NCI-H774 (cell line): Measurements from ENCODE around the gene UNC13D.
"Not testable (repeated sequence)": the region's sequence is repeated elsewhere in the genome, so short reads cannot be mapped to it uniquely, and the experiment has no call there.

ENCODE experiments used
- DNase-seq: peaks from one replicate; lab custom pipeline; 2025; lab: John Stamatoyannopoulos, UW

UNC13D gene

DNA sequence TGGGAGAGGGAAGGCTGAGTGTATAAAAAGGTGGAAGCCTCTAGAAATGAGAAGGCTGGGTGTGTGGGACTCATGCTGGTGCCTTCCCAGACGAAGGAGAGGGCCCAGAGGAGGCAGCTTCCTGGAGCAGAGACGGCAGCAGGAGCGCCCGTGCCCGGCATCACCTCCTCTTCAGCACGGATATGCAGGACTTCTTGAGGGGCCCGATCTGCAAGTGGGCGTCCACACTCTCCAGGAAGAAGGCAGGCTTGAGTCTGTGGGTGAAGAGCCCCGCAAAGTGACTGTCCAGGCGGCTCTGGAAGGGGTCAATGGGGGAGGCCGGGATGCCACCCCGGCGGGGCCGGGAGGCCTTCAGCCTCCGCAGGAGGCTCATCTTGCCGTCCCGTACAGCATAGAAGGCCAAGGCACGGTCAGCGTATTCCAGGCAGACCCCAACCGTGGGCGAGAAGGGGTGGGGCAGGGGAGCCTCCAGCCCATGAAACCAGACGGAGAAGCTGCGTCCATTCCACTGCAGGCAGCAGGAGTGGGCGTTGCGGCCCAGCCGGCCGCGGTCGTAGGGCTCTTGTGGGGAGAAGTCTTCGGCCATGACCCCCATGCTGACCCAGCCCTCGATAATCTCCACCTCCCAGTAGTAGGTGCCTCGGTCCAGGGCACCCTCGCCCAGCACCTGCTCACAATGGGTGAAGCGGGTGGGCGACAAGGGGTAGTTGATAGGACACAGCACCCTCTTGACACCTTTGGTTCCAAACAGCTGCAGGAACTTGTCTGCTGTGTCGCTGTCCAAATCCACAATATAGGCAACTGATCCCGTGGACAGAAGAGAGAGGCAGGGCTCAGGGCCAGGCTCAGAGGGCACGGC lies 30.3 kb upstream of the UNC13D start:
- no peak for DNase-seq

DNA sequence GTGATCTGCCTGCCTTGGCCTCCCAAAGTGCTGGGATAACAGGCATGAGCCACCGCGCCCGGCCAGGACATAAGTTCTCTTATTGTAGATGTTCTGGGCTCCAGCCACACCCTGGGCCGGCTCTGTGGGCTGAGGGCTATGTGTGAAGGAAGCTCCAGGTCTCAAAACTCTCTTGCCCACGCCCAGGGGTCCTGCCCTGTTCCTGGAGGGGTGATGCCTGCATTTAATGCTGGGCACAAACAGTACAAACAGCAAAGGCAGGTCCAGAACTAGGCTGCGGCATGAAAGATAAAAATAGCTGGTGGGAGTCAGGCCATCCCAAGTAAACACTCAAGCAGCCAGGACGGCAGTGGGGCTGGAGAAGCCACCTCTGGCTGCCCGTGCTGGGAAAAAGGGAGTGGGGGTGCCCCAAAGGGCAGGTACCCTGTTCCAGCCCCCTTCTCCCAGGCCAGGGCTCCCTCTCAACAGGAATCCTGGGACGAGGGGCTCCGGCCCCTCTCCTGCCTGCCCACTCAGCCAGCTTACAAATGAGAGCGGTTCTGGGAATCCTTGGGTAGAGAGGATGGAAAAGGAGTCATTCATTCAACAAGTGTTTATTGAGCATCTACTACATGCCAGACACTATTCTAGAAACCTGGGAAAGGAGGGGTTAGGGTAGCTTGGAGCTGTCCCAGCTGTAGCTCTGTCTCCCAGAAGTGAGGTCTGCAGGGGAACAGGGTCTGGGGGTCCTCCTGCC lies 29.6 kb upstream of the UNC13D start:
- no peak for DNase-seq

DNA sequence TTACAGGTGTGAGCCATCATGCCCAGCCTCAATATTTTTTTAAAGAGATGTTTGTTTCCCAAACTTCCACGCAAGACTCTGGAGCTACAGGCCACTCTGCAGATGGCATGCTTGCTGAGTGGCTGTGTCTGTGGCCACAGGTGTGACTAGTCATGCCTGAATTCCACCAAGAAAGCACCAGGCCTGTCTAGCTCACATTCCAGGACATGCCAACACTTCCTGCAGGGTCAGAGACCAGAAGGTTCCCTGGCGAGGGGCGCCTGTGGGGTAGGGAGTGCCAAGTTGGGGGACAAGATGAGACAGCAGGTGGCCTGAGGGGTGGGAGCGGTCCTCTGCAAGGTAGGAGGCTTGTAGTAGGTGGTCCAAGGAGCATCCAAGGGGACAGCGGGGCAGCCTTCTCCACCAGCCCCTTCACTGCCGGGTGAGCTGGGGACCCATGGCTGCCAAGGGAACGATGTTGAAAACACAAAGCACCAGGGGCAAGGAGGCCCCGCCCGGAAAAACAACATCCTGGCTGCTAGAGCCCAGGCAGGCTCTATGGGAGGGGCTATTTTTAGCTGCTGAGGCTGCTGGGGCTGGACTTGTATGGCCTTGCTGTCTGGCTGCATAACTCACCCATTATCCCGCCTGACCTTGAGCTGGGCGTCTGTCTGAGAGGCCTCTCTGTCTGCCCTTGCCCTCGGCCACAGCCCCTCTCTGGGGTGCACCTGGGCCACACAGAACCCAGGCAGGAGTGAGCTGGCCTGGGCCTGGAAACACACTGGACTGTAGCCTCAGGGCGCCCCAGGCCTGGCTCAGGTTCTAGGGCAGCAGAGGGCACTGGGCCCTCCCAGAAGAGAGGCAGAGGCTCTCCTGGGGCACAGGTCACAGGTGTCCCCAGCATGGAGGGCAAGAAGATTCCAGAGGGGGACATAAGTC lies 28.5 kb upstream of the UNC13D start:
- DNase-seq, result peak; percentile 38

DNA sequence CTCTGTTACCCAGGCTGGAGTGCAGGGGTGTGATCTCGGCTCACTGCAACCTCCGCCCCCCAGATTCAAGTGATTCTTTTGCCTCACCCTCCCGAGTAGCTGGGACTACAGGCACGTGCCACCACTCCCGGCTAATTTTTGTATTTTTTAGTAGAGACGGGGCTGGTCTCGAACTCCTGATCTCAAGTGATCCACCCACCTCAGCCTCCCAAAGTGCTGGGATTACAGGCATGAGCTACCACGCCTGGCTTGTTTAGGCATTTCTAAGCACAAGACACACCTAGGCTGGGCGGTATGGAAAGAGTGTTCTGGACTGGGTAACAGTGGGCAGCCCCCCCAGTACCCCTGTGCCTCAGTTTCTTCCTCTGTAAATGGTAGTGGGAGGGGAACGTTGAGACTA lies 26.0 kb upstream of the UNC13D start:
- DNase-seq, result not testable (repeated sequence)

DNA sequence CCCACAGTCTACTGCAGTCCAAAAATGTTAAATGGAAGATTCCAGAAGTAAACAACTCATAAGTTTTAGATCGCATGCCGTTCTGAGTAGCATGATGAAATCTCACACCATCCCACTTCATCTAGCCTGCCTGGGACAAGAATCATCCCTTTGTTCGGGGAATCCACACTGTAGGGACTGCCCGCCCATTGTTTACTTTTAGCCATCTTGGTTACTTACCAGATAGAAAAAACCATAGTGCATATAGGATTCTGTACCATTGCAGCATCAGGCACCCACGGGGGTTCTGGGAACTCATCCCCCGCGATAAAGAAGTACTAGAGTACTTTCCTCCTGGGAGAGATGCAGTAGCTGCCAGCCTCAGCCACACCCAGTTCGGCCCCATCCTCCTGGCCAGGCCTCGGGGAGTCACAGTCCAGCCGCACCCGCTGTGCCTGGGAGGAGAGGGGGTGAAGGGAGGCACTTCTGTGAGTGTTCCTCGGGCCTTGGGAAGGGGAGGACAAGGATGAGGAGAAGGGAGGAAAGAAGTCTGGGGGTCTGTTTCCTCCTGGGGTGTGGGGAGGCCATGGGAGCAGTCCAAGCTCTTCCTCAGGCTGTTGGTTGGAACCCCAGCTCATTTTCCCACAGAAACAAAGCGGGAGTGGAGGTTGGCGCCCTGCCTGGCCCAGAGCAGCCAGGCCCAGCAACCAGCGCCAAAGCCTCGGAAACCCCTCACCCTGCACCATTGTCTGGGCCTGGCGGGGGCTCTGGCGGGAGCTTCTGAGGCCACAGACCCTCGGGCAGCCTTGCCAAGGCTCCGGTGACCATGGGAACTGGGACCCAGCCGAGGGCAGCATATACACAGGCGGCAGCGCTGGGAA lies 25.3 kb upstream of the UNC13D start:
- DNase-seq, result no peak

DNA sequence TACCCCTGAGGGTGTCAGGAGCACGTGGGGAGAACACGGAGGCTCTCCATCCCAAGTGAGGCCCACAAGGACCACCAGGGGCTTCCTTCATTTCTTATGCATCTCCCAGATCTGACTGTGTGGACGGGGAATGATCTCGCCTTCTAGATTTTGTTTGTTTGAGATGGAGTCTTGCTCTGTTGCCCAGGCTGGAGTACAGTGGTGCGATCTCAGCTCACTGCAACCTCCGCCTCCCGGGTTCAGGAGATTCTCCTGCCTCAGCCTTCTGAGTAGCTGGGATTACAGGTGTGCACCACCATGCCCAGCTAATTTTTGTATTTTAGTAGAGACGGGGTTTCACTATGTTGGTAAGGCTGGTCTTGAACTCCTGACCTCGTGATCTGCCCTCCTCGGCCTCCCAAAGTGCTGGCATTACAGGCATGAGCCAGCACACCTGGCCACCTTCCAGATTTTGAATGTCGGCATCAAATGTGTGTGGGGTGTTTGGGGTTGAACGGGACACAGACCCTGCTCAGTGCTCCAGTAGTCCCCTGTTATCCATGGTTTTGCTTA lies 24.6 kb upstream of the UNC13D start:
- not testable (repeated sequence) for DNase-seq

DNA sequence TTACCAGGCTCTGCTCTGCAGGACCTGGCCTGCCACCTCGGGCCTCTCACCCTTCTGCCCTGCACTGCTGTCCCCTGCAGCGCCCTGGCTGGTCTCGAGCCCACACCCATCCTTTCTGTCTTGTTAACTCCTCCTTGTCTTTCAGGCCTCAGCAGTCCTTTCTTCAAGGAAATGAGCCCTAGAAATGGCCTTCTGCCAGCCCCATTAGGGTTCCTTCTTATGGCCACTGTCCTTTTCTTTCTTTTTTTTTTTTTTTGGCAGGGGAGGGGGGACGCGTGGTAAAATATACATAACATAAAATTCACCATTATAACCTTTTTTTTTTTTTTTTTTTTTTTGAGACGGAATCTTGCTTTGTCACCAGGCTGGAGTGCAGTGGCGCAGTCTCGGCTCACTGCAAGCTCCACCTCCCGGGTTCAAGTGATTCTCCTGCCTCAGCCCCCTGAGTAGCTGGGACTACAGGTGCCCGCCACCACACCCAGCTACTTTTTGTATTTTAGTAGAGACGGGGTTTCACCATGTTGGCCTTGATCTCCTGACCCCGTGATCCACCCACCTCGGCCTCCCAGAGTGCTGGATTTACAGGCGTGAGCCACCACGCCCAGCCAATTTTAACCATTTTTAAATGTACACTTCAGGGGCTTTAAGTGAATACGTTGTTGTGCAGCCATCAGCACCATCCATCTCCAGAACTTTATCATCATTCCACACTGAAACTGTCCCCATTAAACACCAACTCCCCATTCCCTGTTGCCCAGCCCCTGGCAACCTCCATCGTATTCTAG lies 21.4 kb upstream of the UNC13D start:
- DNase-seq, result not testable (repeated sequence)

DNA sequence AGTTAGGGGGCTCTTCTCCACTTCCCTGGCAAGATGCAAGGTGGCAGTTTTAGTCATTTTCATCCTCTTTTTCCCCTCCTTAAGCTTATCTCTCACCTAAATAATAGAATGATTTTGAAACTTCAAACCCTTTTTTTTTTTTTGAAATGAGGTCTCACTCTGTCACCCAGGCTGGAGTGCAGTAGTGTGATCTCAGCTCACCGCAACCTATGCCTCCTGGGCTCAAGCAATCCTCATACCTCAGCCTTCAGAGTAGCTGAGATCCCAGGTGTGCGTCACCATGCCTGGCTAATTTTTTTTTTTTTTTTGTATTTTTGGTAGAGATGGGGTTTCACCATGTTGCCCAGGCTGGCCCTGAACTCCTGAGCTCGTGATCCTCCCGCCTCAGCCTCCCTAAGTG lies 20.7 kb upstream of the UNC13D start:
- not testable (repeated sequence) for DNase-seq

DNA sequence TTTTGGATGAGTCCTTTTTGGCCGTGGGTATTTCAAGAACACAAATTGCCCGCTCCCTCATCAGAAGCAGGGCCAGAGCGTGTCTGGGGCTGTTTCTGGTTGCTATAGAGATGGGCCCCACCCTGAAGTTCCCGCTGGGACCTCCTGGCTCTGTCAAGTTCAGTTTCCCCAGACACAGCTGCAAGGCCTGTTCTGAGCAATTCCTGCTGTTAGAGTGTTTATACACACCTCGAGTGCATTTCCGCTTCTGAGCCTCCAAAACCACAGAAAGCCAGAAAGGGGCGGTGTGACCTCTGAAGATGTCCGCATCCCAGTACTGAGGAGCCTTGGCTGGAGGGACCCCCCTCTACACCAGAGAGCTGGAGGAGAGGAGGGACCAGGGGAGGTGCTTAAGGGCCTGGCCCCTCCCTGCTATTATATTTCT lies 20.3 kb upstream of the UNC13D start:
- no peak for DNase-seq

DNA sequence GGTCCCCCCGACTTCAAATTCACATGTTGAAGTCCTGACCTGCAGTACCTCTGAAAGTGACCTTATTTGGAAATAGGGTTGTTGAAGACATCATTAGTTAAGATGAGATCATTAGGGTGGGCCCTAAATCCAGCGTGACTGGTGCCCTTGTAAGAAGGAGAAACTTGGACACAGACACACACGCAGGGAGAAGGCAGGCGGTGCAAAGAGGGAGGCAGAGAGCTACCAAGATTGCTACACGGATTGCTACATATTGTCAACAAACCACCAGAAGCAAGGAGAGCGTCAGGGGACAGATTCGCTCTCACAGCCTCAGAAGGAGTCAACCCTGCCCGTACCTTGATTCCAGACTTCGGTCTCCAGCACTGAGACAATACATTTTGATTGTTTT lies 17.7 kb upstream of the UNC13D start:
- no peak for DNase-seq

DNA sequence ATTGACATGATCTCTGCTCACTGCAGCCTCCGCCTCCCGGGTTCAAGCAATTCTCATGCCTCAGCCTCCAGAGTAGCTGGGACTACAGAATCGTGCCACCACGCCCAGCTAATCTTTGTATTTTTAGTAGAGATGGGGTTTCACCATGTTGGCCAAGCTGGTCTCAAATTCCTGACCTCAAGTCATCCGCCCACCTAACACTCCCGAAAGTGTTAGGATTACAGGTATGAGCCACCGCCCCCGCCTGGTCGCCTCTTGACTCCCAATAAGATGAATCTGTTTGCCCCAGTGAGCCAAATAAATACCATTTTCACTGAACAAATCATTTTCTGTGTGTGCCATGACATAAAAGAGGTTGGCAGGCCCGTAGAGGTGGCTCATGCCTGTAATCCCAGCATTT lies 15.2 kb upstream of the UNC13D start:
- not testable (repeated sequence) for DNase-seq

DNA sequence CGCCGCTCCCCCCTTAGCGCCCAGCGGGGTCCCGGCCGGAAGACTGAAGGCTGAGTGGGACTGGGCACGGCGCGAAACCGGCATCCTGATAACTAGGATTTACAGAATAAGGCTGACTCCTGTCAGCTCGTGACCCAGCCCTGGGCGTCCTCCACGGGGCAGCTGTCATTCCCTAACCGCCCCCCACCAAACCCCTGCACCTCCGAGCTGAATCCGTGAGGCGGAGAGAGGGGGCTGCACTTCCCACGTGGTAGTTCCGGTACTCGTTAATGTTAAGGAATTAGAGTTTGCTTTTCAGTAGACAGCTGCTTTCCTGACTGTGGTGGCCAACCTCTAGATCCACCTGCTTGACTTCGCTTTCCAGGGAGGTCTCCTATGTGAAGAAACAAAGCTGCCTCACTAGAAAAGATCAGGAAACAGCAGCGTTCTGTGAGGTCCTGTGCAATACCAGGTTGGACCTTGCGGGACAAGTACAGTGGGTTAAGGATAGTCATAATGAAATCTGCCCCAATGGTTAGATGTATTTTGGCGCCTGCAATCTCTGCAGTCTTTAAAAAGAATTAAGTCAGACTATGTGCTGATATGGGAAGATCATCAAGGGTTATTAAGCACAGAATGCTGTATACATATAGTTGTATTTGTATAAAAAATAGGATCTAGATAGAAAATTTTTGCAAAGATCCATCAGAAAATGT lies 12.0 kb upstream of the UNC13D start:
- no peak for DNase-seq

DNA sequence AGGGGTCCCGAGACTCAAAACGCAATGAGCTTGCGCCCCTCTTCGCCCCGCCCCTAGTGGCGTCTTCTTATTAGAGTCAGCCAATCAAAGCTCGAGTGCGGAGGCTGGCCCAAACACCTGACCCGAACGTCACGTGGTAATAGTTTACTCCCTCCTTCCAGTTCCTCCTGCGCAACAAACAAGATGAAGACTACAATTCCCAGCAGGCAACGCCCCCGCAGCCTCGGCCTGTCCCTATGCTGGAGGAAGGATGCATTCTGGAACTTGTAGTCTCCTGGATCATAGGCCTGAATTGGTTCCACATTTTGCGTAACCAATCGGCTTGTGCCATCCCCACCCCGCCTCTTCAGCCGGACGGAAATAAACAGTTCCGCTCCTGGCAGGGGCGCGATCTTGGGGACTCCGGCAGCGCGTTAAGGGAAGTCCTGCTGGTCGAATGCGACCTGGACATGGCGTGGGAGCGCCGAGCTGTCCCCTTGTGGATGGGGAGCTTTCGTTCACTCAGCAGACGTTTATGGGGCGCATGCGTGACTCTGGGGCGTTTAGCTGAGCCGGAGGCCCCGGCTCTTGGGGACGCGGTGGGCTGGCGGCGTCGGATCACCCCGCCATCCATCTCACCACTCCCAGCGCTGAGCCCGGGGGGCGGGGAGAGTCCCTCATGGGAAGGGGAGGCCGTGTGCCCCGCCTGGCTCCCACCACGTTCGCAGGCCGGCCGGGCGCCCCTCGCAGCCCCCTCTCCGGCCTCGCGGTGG lies 11.3 kb upstream of the UNC13D start, which contains the start of gene WBP2:
Gene WBP2 (minus strand): TSS at position 26 of the 752 bp plus-strand sequence. CDS start 38 bp downstream, outside the sequence.
- peak; percentile 100 for DNase-seq

DNA sequence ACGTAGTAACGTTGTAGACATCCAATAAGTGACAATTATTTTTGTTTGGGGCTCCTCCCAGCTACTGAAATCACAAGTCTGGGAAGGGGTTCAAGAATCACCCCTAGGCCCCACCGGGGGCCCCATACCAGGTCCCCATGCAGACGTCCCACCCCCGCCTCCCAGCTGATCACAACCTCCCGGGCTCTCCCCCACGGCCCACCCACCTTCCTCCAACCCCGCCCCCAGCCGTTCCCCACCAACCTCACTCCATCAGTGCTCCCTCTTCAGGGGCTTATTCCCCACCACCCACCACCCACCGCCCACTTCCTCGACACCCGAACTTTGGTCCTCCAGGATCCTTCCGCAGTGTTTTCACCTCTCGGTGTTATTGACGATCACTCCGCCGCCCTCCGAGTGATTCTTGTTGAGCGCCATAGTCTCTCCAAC lies 10.7 kb upstream of the UNC13D start:
- no peak for DNase-seq

DNA sequence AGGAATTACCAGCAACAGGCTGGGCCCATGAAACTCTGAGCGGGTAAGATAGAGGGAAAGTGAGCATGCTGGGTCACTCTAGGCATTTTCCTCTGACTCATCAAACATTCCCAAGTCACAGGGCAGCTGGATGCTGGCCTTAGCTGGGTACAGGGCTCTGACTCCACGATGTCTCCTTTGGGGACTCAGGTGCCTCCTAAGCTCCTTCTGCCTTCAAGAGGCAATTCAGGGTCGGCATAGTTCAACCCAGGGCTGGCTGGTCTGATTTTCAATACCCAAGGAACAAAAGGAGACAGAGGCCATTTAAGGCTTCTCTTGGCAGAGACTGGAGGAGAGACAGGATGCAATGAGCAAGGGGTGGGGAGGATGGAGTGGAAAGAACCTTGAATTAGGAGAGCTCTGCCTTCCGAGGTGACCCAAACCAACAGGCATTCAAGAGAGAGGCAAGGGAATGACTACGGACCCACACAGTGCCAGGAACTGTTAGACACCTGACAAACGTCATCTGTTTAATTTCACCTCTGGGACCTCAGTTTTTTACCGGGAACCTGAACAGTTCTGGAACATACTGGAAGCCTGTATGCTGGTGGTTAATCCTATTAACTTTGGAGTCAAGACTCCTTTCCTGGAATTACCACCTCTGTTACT lies 10.0 kb upstream of the UNC13D start:
- no peak for DNase-seq

DNA sequence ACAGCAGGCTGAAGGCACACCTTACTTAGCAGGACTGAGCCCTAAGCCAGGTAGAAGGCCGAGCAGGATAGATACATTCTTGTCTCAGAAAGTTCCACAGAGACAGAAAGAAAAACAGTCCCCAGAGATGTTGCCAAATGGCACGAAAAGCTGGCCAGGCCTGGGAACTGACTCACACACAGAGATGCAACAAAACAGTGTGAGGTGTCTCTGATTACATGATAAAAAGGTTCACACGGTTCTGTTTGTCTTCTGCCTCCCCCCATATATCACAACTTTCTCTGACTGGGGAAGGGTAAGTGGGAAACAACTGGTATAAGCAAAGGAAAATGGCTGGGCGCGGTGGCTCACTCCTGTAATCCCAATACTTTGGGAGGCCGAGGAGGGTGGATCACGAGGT lies 9.2 kb upstream of the UNC13D start:
- no peak for DNase-seq

DNA sequence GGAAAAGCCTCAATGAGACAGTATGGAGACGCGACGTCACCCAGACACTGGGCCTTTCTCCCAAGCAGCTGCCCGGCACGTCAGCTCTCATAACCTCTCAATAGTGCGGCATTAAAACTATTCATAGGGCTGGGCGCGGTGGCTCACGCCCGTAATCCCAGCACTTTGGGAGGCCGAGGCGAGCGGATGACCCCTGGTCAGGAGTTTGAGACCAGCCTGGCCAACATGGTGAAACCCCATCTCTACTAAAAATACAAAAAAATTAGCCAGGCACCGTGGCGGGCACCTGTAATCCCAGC lies 7.4 kb upstream of the UNC13D start:
- not testable (repeated sequence) for DNase-seq
